D721Med (cell line): Measurements from ENCODE around the gene TET1.

Experiments
- DNase-seq: peaks from one replicate; pipeline ENCODE4 v3.0.0; 2011; ENCODE audit warnings: low spot score; ENCODE audit not compliant: insufficient read length
- FAIRE-seq: peaks from 2 replicates; lab custom pipeline; 2011; peaks lifted over from hg19 to GRCh38; lab: Jason Lieb, UNC
- TF ChIP-seq, protein P1 (sequence below): IDR thresholded peaks from 2 replicates; pipeline ENCODE4 v1.5.1; 2012; ENCODE audit warnings: mild to moderate bottlenecking, control low read depth; ENCODE audit not compliant: insufficient read depth; ENCODE audit errors: missing control alignments

The TET1 gene

DNA sequence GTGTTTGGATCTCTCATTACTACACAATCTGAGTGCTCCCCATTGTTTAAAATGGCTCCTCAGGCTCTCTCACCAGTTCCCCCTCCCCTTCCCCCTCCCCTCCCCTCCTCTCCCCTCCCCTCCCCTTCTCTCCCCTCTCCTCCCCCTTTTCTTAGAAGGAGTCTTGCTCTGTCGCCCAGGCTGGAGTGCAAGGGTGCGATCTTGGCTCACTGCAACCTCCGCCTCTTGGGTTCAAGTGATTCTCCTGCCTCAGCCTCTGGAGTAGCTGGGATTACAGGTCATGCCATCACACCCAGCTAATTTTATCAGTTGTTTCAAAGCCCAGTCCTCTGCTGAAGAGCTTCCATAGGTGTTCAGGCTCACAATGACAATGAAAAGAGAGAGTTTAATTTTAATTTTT, 157.3 kb downstream of the TET1 start:
- DNase-seq (no peak), FAIRE-seq (no peak)
- TF ChIP-seq, protein P1, sequence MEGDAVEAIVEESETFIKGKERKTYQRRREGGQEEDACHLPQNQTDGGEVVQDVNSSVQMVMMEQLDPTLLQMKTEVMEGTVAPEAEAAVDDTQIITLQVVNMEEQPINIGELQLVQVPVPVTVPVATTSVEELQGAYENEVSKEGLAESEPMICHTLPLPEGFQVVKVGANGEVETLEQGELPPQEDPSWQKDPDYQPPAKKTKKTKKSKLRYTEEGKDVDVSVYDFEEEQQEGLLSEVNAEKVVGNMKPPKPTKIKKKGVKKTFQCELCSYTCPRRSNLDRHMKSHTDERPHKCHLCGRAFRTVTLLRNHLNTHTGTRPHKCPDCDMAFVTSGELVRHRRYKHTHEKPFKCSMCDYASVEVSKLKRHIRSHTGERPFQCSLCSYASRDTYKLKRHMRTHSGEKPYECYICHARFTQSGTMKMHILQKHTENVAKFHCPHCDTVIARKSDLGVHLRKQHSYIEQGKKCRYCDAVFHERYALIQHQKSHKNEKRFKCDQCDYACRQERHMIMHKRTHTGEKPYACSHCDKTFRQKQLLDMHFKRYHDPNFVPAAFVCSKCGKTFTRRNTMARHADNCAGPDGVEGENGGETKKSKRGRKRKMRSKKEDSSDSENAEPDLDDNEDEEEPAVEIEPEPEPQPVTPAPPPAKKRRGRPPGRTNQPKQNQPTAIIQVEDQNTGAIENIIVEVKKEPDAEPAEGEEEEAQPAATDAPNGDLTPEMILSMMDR = no peak

DNA sequence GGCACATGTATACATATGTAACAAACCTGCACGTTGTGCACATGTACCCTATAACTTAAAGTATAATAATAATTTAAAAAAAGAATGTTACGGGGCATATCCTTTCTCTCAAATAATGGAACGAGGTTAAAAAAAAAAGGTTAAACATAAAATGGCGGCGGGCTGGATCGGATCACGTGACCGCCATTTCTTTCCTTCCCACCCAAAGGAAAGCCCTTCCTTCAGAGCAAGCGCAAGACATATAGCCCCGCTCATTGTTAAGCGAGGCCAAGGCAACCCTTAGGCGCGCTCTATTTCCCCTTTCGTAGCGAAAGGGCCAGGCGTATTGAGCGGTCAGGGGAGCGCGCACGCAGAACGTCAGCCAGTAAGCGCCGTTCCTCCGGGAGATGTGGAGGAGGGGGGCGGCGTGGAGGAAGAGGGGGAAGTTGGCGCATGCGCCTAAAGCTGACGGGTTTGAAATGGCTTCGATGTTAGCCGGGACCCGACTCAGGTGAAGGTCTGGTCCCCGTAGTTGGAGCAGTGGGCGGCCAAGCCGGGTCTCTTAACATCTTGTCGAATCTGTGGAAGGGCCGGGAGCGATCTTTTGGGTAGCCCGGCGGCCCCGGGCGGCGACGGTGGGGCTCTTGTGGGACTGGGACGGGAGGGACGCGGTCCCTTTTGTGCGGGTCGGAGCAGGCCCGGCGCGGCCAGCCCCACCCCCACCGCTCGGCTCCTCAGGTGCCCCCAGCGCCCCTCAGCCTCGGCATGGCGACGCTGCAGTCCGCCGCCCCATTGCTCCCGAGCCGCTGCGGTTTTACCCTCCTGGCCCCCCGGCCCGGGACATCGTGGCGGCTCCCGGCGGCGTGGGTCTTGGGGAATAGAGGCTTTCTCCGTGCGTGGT, 160.9 kb downstream of the TET1 start, which contains the start of gene CCAR1:
CCAR1 (plus strand) TSS at position 447 of the 880 bp plus-strand sequence. CDS start 1,266 bp downstream, outside the sequence.
- no peak for FAIRE-seq
- TF ChIP-seq, protein P1 = no peak
- peak; percentile 89 for DNase-seq

DNA sequence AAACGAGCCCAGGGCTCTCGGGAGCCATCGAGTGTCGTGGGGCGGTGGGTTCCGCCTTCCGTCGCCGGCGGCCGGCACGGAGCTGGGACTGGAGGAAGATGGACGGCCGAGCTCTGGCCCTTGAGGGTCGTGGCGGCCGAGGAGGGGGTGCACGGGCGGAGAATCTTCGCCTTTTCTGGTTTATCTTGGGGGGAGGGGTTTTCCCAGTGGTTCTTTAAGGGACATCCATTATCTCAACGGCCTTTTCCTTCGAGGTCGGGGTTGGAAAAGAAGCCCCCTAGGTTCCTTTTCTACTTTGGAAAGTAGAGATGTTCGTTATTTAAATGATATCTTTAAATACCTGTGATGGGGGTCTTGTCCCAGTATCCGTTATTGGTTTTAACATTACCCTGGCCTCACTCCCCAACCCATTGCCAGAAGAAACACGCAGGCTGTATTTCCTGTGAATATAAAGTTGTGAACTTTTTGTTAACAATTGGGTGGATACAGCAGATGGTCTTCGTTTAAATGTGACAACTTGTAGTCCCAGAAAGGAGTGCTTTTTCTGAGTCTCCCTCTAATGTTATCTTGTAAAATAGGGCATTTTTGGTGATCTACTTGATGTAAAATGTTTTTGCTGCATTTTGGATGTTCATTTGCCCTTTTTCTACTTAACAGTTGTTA, 161.7 kb downstream of the TET1 start:
- TF ChIP-seq, protein P1 = no peak
- DNase-seq (no peak), FAIRE-seq (no peak)

DNA sequence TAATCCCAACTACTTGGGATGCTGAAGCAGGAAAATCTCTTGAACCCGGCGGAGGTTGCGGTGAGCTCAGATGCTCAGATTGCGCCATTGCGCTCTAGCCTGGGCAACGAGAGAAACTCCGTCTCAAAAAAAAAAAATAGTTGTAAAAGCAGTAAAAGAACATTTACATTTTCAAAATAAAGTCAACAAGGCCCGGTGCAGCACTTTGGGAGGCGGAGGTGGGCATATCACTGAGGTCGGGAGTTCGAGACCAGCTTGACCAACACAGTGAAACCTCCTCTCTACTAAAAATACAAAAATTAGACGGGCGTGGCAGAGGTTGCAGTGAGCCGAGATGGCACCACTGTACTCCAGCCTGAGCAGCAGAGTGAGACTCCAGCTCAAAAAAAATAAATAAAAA, 164.9 kb downstream of the TET1 start:
- no peak for DNase-seq
- TF ChIP-seq, protein P1 = no peak
- no peak for FAIRE-seq

DNA sequence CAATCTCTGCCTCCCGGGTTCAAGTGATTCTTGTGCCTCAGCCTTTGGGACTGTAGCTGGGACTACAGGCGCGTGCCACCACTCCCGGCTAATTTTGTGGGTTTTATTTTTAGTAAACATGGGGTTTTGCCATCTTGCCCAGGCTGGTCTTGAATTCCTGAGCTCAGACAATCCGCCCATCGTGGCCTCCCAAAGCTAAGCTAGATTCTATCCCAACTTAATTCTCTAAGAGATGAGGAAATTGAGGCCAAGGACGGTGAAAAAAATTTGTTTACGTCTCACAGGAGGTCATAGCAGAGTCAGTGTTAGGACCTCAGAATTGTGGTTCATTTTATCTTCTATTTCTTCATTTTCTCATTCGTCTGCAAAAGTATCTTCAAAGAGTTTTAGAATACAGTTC, 167.0 kb downstream of the TET1 start:
- FAIRE-seq = no peak

DNA sequence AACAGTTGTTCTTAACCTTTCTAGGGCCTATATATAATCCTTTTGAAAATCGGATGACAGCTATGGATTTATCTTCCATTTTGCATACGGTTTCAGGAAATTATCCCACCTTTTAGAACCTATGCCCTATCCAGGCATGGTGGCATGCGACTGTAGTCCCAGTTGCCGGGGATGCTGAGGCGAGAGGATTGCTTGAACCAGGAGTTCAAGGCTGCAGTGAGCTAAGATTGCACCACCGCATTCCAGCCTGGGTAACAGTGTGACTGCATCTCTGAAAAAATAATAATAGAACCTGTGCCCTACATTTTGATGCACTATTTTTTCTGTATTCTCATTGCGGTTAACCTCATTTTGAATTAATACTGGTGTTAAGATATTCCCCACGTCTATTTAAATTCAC, 172.5 kb downstream of the TET1 start:
- DNase-seq = no peak
- TF ChIP-seq, protein P1 = no peak
- no peak for FAIRE-seq

More for the DNA sequence above, 167.0 kb downstream of the TET1 start:
- no peak for DNase-seq
- TF ChIP-seq, protein P1 = no peak
